GM13977 (cell line): ENCODE measurements around the gene NUCB1.
"Not testable (repeated sequence)": the region's sequence is repeated elsewhere in the genome, so short reads cannot be mapped to it uniquely, and the experiment has no call there.

Experiments
- DNase-seq: peaks from one replicate; pipeline ENCODE4 v3.0.0; 2012; ENCODE audit warnings: low spot score
- CTCF ChIP-seq: IDR thresholded peaks from 2 replicates; pipeline ENCODE4 v1.5.1; 2012; ENCODE audit warnings: mild to moderate bottlenecking, control low read depth; ENCODE audit not compliant: insufficient read depth; ENCODE audit errors: extremely low read depth, missing control alignments
- in situ Hi-C: fragments of 300-500 bp; cut with MboI; formaldehyde crosslinking; loops from one replicate; pipeline ENCODE4 v1.12.0; 2022; ENCODE audit warnings: low sequenced_read_pairs, low pct_unique_long_range_greater_than_20kb, mixed read lengths, inconsistent platforms; ENCODE audit not compliant: unreplicated experiment

NUCB1 gene

GRCh38 chr19:48897181-48897580, 2.9 kb upstream of the NUCB1 start:
- no peak for TF ChIP-seq CTCF
- in situ Hi-C loops: no loop called here
- no peak for DNase-seq

GRCh38 chr19:48899386-48899749, 744 bp upstream of the NUCB1 start:
- in situ Hi-C loops, DNase-seq: not testable (repeated sequence)

DNA sequence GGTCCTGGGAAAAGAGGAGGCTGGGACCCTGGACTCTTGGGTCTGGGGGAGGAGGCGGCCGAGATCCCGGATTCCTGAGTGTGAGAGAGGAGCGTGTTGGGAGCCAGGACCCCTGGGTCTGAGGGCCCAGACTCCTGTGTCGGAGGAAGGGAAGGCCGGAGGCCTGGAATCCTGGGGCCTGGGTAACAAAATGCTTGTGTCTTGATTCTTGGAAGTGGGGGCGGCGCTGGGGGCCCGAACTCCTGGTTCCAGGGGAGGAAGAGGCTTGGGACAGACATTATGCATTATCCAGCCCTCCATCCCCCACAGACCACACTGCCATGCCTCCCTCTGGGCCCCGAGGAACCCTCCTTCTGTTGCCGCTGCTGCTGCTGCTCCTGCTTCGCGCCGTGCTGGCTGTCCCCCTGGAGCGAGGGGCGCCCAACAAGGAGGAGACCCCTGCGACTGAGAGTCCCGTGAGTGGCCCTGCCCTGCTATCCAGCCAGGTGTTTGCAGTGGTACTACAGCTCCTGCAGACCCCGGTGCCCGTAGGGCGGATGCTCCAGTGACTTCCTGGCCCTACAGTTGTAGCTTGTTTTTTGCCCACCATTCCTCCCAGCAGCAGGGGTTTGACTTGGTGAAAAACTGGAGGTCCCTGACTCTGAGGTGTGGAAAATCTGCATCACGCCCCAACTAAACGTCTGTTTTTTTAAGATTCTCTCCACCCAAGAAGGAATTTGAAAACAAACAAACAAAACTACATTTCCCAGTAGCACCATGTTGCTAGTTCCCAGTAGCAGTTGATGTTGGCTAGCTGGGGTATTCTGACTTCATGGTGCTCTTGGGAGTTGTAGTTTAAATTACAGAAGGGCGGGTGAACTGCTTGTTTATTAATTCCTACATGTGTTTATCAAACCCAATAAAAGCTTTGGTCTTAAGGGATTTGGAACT, 630 bp downstream of the NUCB1 start:
- in situ Hi-C loops: no loop called here
- TF ChIP-seq CTCF: no peak
- DNase-seq: peak; percentile 71

DNA sequence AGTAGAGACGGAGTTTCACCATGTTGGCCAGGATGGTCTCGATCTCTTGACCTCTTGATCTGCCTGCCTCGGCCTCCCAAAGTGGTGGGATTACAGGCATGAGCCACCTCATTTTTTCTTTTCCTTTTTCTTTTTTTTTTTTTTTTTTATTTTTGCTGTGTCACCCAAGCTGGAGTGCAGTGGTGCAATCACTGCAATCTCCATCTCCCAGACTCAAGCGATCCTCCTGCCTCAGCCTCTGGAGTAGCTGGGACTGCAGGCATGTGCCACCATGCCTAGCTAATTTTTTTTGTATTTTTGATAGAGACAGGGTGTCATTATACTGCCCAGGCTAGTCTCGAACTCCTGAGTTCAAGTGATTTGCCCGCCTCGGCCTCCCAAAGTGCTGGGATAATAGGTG, 2.2 kb downstream of the NUCB1 start:
- DNase-seq, in situ Hi-C loops: not testable (repeated sequence)

DNA sequence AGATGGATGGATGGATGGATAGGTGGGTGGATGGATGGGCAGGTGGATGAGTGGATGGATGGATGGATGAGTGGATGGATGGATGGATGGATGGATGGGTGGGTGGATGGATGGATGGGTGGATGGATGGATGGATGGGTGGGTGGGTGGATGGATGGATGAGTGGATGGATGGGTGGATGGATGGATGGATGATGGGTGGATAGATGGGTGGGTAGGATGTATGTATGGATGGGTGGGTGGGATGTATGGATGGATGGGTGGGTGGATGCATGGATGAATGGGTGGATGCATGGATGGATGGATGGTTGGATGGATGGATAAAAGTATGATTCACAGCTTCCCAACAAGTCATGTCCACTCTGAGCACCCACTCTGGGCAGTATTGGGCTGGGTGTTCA, 3.7 kb downstream of the NUCB1 start:
- DNase-seq, in situ Hi-C loops: not testable (repeated sequence)

DNA sequence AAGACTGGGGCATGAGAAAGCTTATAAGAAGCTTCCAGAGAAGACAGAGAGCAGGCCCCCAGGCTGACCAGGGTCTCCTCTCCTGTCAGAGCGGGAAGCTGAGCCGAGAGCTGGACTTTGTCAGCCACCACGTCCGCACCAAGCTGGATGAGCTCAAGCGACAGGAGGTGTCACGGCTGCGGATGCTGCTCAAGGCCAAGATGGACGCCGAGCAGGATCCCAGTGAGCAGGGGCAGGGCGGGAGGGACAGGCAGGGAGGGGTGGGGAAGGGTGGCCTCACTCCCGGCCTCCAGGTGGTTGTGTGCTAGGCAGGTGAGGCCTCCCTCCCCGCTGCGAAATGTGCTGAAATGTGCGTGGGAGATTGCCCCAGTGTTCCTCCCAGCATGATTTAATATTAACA, 5.6 kb downstream of the NUCB1 start:
- TF ChIP-seq CTCF: no peak
- no peak for DNase-seq
- in situ Hi-C loops: no loop called here

GRCh38 chr19:48906324-48906723, 6.2 kb downstream of the NUCB1 start:
- TF ChIP-seq CTCF: no peak
- no peak for DNase-seq
- in situ Hi-C loops: no loop called here

- DNase-seq: no peak
- TF ChIP-seq CTCF: no peak
- in situ Hi-C loops: no loop called here
Observed at GRCh38 chr19:48907671-48908070, 7.6 kb downstream of the NUCB1 start.

DNA sequence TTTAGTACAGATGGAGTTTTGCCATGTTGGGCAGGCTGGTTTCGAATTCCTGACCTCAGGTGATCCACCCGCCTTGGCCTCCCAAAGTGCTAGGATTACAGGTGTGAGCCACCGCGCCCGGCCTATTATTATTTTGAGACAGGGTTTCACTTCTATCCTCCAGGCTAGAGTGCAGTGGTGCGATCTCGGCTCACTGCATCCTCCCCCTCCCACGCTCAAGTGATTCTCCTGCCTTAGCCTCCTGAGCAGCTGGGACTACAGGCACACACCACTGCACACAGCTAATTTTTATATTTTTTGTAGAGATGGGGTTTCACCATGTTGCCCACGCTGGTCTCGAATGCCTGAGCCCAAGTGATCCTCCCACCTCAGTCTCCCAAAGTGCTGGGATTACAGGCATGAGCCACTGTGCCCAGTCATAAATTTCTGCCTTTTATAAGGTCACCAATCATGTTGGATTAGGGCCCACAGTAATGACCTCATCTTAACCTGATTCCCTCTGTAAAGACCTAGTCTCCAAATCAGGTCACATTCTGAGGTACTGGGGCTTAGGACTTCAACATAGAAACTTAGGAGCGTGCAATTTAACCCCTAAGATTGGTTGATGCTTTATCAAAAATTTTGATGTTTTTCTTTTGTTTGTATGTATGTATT, 9.4 kb downstream of the NUCB1 start:
- in situ Hi-C loops, DNase-seq: not testable (repeated sequence)
